HG03460 (cell line): ENCODE results near the gene ARHGAP29.
"Not testable (repeated sequence)": the region's sequence is repeated elsewhere in the genome, so short reads cannot be mapped to it uniquely, and the experiment has no call there.

Experiments
- ATAC-seq: cut with Tn5 transposase; IDR thresholded peaks from one replicate; pipeline ENCODE4 v1.9.1; 2021; ENCODE audit not compliant: unreplicated experiment

Gene ARHGAP29

GRCh38 chr1:94182191-94182590 is 55.2 kb downstream of the ARHGAP29 start:
- no peak for ATAC-seq

GRCh38 chr1:94180650-94181049 is 56.7 kb downstream of the ARHGAP29 start:
- ATAC-seq = no peak

GRCh38 chr1:94178901-94179300 is 58.5 kb downstream of the ARHGAP29 start:
- ATAC-seq = no peak

GRCh38 chr1:94169126-94169525 is 68.3 kb downstream of the ARHGAP29 start:
- ATAC-seq = no peak

GRCh38 chr1:94165843-94166242 is 71.5 kb downstream of the ARHGAP29 start:
- ATAC-seq = no peak

GRCh38 chr1:94164885-94165284 is 72.5 kb downstream of the ARHGAP29 start:
- not testable (repeated sequence) for ATAC-seq

- not testable (repeated sequence) for ATAC-seq
These were observed 73.3 kb downstream of the ARHGAP29 start for GRCh38 chr1:94164121-94164520.

GRCh38 chr1:94163249-94163648 is 74.1 kb downstream of the ARHGAP29 start:
- ATAC-seq = not testable (repeated sequence)

- ATAC-seq = no peak
These were observed 76.6 kb downstream of the ARHGAP29 start for GRCh38 chr1:94160811-94161210.

GRCh38 chr1:94156096-94156625 is 81.2 kb downstream of the ARHGAP29 start:
- ATAC-seq = no peak

- no peak for ATAC-seq
These were observed 82.4 kb downstream of the ARHGAP29 start for GRCh38 chr1:94154989-94155388.

- no peak for ATAC-seq
These were observed 84.3 kb downstream of the ARHGAP29 start for GRCh38 chr1:94153133-94153532.

- ATAC-seq = not testable (repeated sequence)
These were observed 88.2 kb downstream of the ARHGAP29 start for GRCh38 chr1:94149166-94149565.

GRCh38 chr1:94146273-94146672 is 91.1 kb downstream of the ARHGAP29 start:
- ATAC-seq = no peak

GRCh38 chr1:94144836-94145235 is 92.5 kb downstream of the ARHGAP29 start:
- no peak for ATAC-seq

GRCh38 chr1:94143809-94144176 is 93.6 kb downstream of the ARHGAP29 start:
- no peak for ATAC-seq

- no peak for ATAC-seq
These were observed 94.1 kb downstream of the ARHGAP29 start for GRCh38 chr1:94143173-94143808.

- no peak for ATAC-seq
These were observed 94.8 kb downstream of the ARHGAP29 start for GRCh38 chr1:94142583-94142982.

- no peak for ATAC-seq
These were observed 95.4 kb downstream of the ARHGAP29 start for GRCh38 chr1:94142022-94142421.

GRCh38 chr1:94132111-94132510 is 105.3 kb downstream of the ARHGAP29 start:
- no peak for ATAC-seq

- ATAC-seq = no peak
These were observed 106.4 kb downstream of the ARHGAP29 start for GRCh38 chr1:94130851-94131595.

- ATAC-seq = no peak
These were observed 110.7 kb downstream of the ARHGAP29 start for GRCh38 chr1:94126651-94127050.
